Sigmoid colon (tissue), 4 donors: Measurements from ENCODE around the gene FBXO34.

Source experiments
- EP300 ChIP-seq, 4 donors: sonication (generic); formaldehyde crosslinking; IDR thresholded peaks; one replicate each; pipeline ENCODE4 v1.6.1; 2017; ENCODE audit warnings: antibody characterized with exemption in 4 of 4
- POLR2A ChIP-seq, 2 donors: fragments of 450-650 bp; IDR thresholded peaks; one replicate each; pipeline ENCODE4 v1.6.1; 2016; ENCODE audit warnings: antibody characterized with exemption in 2 of 2, mild to moderate bottlenecking in 2 of 2, moderate library complexity in 2 of 2
- POLR2AphosphoS5 ChIP-seq, 4 donors: sonication (generic); formaldehyde crosslinking; IDR thresholded peaks; one replicate each; pipeline ENCODE4 v1.6.1; 2017; ENCODE audit warnings: antibody characterized with exemption in 4 of 4
- TF ChIP-seq, protein P1 (sequence below), 4 experiments: fragments of 450-650 bp in 3 of 4; fragments of 200-600 bp in 1 of 4; IDR thresholded peaks; one replicate each; pipeline ENCODE4 v1.5.1; 2016 to 2019; ENCODE audit warnings: antibody characterized with exemption in 4 of 4, mild to moderate bottlenecking in 3 of 4, moderate library complexity in 2 of 4

DNA sequence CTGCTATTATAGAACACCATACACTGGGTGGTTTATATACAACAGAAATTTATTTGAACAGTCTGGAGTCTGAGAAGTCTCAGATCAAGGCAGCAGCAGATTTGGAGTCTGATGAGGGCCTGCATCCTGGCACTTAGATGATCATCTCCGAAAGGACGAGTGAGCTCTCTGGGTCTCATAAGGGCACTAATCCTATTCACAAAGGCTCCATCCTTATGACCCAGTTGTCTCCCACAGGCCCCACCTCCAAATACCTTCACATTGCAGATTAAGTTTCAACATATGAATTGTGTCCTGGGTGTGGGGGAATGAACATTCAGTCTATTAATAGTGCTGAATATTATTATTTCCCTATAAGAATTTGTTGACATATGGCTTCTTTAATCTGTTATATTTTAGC is 53.6 kb downstream of the FBXO34 start:
- TF ChIP-seq, protein P1, sequence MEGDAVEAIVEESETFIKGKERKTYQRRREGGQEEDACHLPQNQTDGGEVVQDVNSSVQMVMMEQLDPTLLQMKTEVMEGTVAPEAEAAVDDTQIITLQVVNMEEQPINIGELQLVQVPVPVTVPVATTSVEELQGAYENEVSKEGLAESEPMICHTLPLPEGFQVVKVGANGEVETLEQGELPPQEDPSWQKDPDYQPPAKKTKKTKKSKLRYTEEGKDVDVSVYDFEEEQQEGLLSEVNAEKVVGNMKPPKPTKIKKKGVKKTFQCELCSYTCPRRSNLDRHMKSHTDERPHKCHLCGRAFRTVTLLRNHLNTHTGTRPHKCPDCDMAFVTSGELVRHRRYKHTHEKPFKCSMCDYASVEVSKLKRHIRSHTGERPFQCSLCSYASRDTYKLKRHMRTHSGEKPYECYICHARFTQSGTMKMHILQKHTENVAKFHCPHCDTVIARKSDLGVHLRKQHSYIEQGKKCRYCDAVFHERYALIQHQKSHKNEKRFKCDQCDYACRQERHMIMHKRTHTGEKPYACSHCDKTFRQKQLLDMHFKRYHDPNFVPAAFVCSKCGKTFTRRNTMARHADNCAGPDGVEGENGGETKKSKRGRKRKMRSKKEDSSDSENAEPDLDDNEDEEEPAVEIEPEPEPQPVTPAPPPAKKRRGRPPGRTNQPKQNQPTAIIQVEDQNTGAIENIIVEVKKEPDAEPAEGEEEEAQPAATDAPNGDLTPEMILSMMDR (IDR thresholded peaks at IDR 0.05) = no peak
- TF ChIP-seq POLR2AphosphoS5 (IDR thresholded peaks at IDR 0.05) (no peak), POLR2A (IDR thresholded peaks at IDR 0.05) (no peak), EP300 (IDR thresholded peaks at IDR 0.05) (no peak)
